NK-92 (cell line): ENCODE data around the gene DSC1.

Experiments
- DNase-seq: peaks from one replicate; lab custom pipeline; 2025; ENCODE audit not compliant: unreplicated experiment; lab: John Stamatoyannopoulos, UW

The DSC1 gene

GRCh38 chr18:31112804-31113203 lies 49.9 kb downstream of the DSC1 start:
- DNase-seq, result no peak

- DNase-seq, result no peak
These were observed 56.9 kb downstream of the DSC1 start for GRCh38 chr18:31105733-31106132.

GRCh38 chr18:31104444-31104843 lies 58.2 kb downstream of the DSC1 start:
- DNase-seq, result no peak

- no peak for DNase-seq
These were observed 59.2 kb downstream of the DSC1 start for GRCh38 chr18:31103423-31103822.

GRCh38 chr18:31102941-31103340 lies 59.7 kb downstream of the DSC1 start:
- no peak for DNase-seq

- DNase-seq, result no peak
These were observed 60.5 kb downstream of the DSC1 start, which contains the start of gene DSC2 for GRCh38 chr18:31102025-31102684. Gene DSC2, minus strand, starts transcription at chr18:31102421. Its CDS starts 450 bp downstream, at chr18:31101971.

GRCh38 chr18:31101183-31102024 lies 61.3 kb downstream of the DSC1 start:
- DNase-seq, result no peak

GRCh38 chr18:31100436-31101182 lies 62.0 kb downstream of the DSC1 start:
- DNase-seq, result no peak

GRCh38 chr18:31099450-31100230 lies 63.0 kb downstream of the DSC1 start:
- no peak for DNase-seq

GRCh38 chr18:31098878-31099277 lies 63.8 kb downstream of the DSC1 start:
- DNase-seq, result no peak

- no peak for DNase-seq
These were observed 65.0 kb downstream of the DSC1 start for GRCh38 chr18:31097666-31098065.

- DNase-seq, result no peak
These were observed 68.8 kb downstream of the DSC1 start for GRCh38 chr18:31093880-31094279.

- no peak for DNase-seq
These were observed 69.4 kb downstream of the DSC1 start for GRCh38 chr18:31093294-31093693.

GRCh38 chr18:31091350-31091749 lies 71.3 kb downstream of the DSC1 start:
- DNase-seq, result no peak

- DNase-seq, result no peak
These were observed 74.1 kb downstream of the DSC1 start for GRCh38 chr18:31088532-31088931.

GRCh38 chr18:31079973-31080372 lies 82.7 kb downstream of the DSC1 start:
- no peak for DNase-seq
